ENCODE measurements around the gene PTPRO.

PTPRO gene

DNA sequence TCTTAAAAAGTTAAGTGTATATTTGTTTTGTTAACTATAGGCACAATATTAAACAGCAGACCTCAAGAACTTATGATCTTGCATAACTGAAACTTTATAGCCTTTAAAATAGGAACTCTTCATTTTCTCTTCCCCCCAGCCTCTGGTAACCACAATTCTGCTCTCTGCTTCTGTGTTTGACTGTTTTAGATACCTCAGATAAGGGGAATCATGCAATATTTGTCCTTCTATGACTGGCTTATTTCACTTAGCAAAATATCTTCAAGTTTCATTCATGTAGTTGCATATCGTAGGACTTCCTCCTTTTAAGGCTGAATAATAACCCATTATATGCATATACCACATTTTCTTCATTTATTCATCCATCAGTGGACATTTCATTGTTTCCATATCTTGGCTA, 131.3 kb downstream of the PTPRO start:
- TF ChIP-seq, protein P1, sequence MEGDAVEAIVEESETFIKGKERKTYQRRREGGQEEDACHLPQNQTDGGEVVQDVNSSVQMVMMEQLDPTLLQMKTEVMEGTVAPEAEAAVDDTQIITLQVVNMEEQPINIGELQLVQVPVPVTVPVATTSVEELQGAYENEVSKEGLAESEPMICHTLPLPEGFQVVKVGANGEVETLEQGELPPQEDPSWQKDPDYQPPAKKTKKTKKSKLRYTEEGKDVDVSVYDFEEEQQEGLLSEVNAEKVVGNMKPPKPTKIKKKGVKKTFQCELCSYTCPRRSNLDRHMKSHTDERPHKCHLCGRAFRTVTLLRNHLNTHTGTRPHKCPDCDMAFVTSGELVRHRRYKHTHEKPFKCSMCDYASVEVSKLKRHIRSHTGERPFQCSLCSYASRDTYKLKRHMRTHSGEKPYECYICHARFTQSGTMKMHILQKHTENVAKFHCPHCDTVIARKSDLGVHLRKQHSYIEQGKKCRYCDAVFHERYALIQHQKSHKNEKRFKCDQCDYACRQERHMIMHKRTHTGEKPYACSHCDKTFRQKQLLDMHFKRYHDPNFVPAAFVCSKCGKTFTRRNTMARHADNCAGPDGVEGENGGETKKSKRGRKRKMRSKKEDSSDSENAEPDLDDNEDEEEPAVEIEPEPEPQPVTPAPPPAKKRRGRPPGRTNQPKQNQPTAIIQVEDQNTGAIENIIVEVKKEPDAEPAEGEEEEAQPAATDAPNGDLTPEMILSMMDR (IDR thresholded peaks at IDR 0.05; ENCODE audit: low read depth, low read length, missing control alignments): no peak
- no peak for DNase-seq (ENCODE audit: extremely low read depth, low read depth)
- H3K4me3 ChIP-seq (replicated peaks; ENCODE audit: low read depth, low read length): no peak overlapping the region

DNA sequence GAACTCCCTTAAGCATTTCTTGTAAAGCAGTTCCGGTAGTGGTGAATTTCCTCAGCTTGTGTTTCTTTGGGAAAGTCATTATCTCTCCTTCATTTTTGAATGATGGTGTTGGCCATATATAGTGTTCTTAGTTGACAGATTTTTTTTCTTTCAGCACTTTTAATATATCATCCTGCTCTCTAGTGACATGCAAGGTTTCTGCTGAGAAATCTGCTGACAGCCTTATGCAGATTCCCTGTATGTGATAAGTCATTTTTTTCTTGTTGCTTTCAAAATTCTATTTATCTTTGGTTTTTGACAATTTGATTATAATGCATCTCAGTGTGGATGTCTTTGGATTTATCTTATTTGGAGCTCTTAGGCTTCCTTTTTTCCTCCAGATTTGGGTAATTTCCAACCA, 135.7 kb downstream of the PTPRO start:
- no peak overlapping the region for H3K4me3 ChIP-seq (replicated peaks; ENCODE audit: low read depth, low read length)
- TF ChIP-seq, protein P1 (IDR thresholded peaks at IDR 0.05; ENCODE audit: low read depth, low read length, missing control alignments): no peak

DNA sequence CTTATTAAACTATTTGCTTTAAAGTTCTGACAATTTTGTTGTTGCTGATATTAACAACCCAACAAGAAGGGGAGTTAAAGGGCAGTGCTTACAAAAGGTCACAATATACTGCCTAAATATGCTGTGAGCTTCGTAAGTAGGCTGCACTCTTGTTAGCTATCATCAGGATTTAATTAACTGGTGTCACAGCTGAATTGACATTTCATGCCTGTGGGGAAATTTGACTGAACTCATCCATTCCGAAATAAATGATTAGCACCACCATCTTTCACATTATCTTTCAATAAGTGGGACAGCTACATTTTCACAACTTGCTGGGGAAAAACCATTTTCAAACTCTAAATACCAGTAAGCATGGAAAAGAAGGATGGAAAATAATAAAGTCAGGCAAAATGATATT, 146.6 kb downstream of the PTPRO start:
- TF ChIP-seq, protein P1 (IDR thresholded peaks at IDR 0.05; ENCODE audit: low read depth, low read length, missing control alignments): no peak
- no peak overlapping the region for H3K4me3 ChIP-seq (replicated peaks; ENCODE audit: low read depth, low read length)
- no peak for DNase-seq (ENCODE audit: extremely low read depth, low read depth)

More for the DNA sequence above, 135.7 kb downstream of the PTPRO start:
- no peak for DNase-seq (ENCODE audit: extremely low read depth, low read depth)

DNA sequence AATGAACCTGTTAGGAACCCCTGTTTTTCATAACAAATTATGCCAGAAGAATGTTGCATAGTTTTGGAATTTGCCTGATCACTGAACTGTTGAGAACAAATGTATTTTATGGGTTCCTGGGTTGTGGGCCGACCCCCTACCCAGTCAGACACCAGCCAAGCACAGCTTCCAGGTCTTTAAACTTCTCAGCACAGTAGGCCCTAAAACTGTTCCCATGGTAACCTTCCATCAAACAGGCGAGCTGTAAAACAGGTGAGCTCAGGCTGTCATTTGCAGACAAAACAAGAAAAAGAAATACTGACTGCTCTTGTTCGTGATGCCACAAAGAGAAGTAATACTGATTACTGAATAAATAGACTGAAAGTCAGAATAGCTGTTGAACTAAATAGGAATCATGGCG, 147.0 kb downstream of the PTPRO start:
- TF ChIP-seq, protein P1 (IDR thresholded peaks at IDR 0.05; ENCODE audit: low read depth, low read length, missing control alignments): no peak
- no peak overlapping the region for H3K4me3 ChIP-seq (replicated peaks; ENCODE audit: low read depth, low read length)
- no peak for DNase-seq (ENCODE audit: extremely low read depth, low read depth)

DNA sequence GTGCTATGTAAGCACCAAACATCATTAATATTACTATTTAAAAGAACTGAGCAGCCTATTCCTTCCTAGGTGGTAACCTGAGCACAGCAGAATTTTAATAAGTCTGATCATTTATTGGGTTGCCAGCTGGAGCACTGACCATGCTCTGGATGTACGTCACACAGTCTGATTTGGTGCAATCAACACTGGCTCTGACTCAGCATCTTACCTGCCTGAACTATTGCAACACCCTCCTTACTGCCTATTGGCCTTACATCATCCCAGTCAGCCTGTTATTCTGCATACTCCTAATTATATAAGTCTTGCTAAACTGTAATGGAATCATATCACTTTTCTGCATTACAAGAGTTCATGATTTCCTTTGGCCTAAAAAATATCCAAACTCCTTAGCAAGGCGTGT, 149.7 kb downstream of the PTPRO start:
- TF ChIP-seq, protein P1 (IDR thresholded peaks at IDR 0.05; ENCODE audit: low read depth, low read length, missing control alignments): no peak
- no peak overlapping the region for H3K4me3 ChIP-seq (replicated peaks; ENCODE audit: low read depth, low read length)
- no peak for DNase-seq (ENCODE audit: extremely low read depth, low read depth)

DNA sequence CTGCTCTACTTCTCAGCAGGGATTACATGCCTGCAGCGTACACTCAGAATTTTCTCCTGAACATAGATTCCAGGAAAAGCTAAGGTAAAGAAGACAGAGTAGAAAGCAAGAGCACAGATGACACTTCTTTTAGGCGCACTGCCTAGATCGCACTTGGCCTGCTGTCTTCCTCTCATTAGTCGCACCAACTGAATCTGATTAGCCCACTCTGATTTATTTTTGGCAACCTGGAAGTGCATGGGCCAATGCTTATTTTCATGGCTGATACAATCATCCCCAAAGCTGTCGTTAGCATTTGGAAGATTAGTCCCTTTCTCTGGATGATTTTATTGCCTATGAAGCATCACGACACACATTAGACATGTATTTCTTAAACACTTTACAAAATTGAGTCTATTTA, 152.5 kb downstream of the PTPRO start:
- DNase-seq (ENCODE audit: extremely low read depth, low read depth): no peak
- TF ChIP-seq, protein P1 (IDR thresholded peaks at IDR 0.05; ENCODE audit: low read depth, low read length, missing control alignments): no peak
- no peak overlapping the region for H3K4me3 ChIP-seq (replicated peaks; ENCODE audit: low read depth, low read length)

DNA sequence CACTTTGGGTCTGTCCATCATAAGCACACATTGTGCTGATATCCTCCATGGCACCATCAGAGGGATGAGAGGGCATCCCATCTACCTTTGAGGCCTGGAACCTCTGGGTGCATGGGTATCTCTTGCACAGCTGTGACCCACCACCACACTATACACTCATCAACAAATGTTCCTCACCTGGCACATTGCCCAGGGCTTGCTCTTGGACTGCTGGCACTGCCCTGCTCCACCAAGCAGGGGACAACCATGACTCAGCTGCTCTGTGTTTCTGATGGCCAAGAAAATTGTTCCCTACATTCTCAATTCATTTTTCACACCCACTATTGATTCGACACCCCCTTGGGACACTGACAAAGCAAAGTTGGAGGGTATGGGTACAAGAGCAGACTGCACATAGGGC, 155.5 kb downstream of the PTPRO start:
- DNase-seq (ENCODE audit: extremely low read depth, low read depth): no peak
- H3K4me3 ChIP-seq (replicated peaks; ENCODE audit: low read depth, low read length): no peak overlapping the region
- TF ChIP-seq, protein P1 (IDR thresholded peaks at IDR 0.05; ENCODE audit: low read depth, low read length, missing control alignments): no peak
